Glomerular visceral epithelial cell (primary cell): ENCODE results near the gene PRR15L.
"Not testable (repeated sequence)": the region's sequence is repeated elsewhere in the genome, so short reads cannot be mapped to it uniquely, and the experiment has no call there.

ENCODE experiments used
- DNase-seq: peaks from one replicate; pipeline ENCODE4 v3.0.0-alpha.2; 2016; ENCODE audit errors: extremely low spot score

The PRR15L gene

GRCh38 chr17:47988445-47988844, 30.8 kb upstream of the PRR15L start:
- not testable (repeated sequence) for DNase-seq

GRCh38 chr17:47987240-47987835, 29.7 kb upstream of the PRR15L start:
- no peak for DNase-seq

DNA sequence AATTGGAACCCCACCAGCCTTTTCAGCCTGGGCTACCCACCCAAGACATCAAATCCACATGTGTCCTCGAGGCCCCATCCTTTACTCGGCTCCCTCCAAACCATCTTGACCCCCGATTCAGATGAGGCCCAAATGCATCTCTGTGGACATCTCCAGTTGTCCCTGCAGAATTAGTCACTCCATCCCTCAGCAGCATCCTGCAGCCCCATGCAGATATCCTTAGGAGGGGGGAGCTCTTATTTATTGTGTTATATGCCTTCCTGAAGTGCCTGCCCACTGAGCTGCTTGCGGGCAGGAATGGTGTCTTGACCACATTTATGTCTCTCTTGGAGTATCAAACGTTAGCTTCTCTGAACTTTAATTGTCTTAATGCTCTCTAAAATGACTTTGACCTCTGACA, 28.8 kb upstream of the PRR15L start:
- no peak for DNase-seq

DNA sequence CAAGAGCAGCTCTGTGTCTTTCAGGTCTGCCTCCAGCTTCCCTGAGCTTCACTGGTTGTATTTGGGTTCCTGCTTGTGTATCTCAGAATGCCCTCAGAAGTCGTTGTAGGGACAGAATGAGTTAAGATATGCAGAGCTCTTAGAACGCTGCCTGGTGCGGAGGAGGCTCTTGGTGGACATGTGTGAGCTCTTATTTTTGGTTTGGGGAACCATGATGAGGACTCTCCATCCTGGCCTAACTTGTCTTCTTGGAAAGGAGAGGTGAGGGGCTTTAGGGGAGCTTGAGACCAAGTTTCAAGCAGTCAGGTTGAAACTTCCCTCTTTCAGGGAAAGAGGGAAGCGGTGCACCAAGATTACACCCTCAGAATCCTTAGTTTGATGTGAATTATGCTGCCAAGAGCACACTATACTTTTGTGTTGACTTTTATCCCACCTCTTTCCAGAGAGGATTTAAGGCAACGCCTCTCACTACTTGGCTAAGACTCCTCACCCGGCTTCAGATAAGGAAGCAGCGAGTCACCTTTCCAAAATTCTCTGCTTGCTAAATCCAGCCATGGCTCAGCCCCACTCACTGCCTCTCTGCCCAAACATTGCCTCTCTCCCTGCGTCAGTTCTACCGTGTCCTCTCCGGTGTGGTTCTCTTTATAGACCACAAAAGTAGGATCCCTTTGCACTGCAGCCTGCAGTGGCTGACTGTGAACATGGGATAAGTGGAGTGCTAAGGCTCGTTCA, 26.0 kb upstream of the PRR15L start:
- DNase-seq = no peak

DNA sequence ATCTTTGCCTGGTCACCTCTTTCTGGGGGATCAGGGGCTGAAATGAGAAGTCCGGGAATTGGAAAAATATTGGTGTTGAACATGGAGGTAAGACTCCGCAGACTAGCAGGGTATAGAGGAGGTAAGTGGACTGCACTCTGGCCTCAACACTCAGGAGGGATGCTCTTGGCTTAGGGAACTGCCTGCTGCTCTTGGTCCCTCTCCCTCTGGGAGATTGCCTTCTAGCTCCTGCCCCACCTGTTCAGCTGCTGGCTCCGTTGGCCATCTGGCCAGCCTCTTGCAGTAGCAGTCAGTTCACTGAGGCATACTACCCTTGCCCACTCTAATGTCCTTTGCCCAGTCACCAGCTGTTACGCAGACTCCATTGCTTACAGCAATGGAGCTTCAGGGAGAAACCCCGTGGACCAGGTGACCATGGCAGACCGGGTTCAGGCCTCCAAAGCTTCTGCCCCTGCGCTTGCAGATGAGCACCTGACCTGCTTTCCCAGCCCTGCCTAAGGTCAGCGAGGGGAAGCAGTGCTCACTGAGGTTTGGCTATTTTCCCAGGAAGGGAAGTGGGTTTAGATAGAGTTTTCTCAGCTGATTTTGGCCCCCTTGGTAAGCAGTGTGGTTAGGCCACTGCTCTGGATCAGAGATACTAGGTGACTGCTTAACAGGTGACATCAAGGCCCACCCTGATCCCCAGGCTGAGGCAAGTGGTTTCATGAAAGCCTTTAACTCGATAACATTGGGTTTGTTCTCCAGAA, 25.1 kb upstream of the PRR15L start:
- DNase-seq = no peak

- DNase-seq = no peak
Observed at GRCh38 chr17:47982091-47982617, 24.5 kb upstream of the PRR15L start.

- no peak for DNase-seq
Observed at GRCh38 chr17:47981462-47981861, 23.8 kb upstream of the PRR15L start.

DNA sequence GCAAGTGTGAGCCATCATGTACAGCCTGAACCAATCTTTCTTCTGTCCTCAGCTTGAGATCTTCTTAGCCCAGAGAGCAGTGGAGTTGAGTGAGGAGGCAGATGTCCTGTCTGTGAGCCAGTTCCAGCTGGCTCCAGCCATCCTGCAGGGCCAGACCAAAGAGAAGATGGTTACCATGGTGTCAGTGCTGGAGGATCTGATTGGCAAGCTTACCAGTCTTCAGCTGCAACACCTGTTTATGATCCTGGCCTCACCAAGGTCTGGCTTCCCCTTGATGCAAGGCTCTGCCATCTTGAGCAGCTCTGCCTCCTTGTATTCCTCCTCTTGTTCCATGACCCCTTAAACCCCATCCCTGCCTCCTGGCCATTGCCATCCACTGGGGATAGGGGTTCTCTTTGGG, 22.9 kb upstream of the PRR15L start:
- DNase-seq = no peak

GRCh38 chr17:47978324-47978723, 20.6 kb upstream of the PRR15L start:
- peak; percentile 65 for DNase-seq

GRCh38 chr17:47975823-47976205, 18.1 kb upstream of the PRR15L start:
- no peak for DNase-seq

DNA sequence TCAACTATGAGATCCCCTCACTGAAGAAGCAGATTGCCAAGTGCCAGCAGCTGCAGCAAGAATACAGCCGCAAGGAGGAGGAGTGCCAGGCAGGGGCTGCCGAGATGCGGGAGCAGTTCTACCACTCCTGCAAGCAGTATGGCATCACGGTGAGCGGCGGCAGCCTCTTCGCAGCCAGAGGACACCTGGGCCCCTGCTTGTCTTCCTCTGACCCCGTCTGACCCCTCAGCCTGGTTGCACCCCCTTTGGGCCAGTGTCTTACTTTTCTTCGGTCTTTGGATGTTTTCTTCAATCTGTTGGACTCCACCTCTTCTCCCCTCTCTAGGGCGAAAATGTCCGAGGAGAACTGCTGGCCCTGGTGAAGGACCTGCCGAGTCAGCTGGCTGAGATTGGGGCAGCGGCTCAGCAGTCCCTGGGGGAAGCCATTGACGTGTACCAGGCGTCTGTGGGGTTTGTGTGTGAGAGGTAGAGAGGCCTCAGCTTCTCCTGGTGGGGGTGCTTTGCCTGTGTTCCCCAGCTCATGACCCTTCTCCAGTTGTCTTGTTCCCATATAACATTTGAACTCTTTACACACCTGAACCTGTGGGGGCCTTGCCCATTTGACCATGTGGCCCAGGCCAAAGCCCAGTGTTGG, 17.6 kb upstream of the PRR15L start:
- no peak for DNase-seq

- no peak for DNase-seq
Observed at GRCh38 chr17:47973541-47973940, 15.9 kb upstream of the PRR15L start.

GRCh38 chr17:47970725-47971499, 13.2 kb upstream of the PRR15L start, which contains the start of gene CDK5RAP3:
TSS of gene CDK5RAP3 (plus strand) at chr17:47971113. CDS start at chr17:47971147, 34 bp downstream.
- DNase-seq = peak; percentile 99

- no peak for DNase-seq
Observed at GRCh38 chr17:47969930-47970724, 12.4 kb upstream of the PRR15L start.

DNA sequence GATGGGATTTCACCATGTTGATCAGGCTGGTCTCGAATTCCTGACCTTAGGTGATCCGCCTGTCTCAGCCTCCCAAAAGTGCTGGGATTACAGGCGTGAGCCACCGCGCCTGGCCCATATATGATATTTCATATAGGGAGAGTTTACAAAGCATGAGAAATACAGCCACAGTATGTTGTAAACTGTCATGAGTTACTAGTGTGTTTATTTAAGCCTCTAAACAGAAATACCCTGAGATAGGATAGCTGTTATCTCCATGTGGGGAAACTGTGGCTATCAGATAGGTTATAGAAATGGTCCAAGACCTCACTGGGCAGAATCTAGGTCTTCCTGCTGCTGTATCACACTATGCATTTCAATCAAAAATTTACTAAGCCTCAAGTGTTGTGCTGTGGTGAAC, 11.2 kb upstream of the PRR15L start:
- DNase-seq = no peak

DNA sequence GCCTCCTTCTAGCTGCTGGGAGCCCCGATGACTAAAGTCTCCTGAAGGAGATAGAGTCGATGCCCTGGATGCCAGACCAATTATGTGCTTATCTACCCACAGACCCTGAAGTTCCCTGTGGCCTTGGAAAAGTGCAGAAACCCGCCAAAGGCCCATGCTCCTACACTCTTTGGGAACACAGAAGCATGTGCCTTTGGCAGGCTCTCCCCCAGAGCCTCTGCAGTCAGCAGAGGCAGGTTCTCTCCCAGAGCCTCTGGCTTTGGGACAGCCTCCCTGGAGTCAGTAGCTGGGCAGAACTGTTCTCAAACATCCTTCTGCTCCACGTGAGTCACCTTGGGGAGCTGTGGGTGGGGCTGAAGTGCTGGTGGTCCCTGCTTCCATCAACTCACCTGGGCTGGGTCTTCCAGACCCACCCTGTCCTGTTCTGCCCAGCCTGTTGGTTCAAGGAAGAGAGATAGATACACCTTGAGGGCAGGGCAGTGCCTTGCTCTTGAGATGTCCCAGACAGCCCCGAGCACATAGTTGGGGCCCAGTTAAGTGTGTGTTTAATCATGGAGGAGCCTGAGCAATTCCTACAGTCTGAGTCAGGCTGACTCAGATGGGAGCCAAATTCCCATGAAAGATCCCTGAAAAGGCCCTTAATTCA, 10.0 kb upstream of the PRR15L start:
- DNase-seq = peak; percentile 68

DNA sequence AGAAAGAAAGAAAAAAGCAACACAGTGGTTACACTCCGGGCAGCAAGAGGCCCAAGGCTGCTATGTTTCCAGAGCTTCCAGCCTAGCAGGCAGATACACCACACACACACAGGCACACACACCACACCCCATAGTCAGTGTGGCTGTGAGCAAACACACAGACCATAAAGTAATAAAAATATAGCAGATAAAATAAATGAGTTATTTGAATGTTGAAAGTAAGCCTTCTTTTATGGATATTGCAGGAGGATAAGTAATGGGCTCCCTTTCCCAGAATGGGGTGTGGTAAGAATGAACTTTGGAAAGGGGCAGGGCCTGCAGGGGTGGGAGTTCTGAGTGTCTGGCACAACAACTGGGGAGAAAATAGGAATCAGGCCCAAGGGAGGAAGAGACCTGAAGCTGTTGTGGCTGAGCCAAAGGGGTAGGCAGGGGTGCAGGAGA, 8.4 kb upstream of the PRR15L start:
- no peak for DNase-seq

- no peak for DNase-seq
Observed at GRCh38 chr17:47964856-47965255, 7.2 kb upstream of the PRR15L start.

DNA sequence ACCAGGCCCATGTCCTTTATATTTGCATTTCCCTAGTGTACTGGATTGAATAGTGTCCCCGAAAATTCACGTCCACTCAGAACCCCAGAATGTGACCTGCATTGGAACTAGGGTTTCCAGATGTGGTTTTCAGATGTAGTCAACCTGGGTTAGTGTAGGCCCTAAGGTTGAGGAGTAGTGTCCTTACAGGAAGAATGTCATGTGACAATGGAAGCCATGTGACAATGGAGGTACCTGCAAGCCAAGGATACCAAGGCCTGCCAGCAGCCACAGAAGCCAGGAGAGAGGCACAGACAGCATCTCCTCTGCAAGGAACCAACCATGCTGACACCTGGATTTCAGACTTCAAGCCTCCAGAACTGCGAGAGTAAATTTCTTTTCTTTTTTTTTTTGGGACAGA, 5.2 kb upstream of the PRR15L start:
- no peak for DNase-seq

GRCh38 chr17:47961406-47961805, 3.7 kb upstream of the PRR15L start:
- no peak for DNase-seq
